Endothelial cell of umbilical vein (primary cell): ENCODE results near the gene RASSF3. TPM values are rescaled to one million over a fixed set of nuclear protein-coding genes. Genes with fewer than 3 reads are reported as not detected.

ENCODE experiments used
- BruUV-seq: library from RNA; stranded (reverse); fragments of 400-500 nt; replicated peaks from 2 replicates; lab custom pipeline; 2021; lab: Mats Ljungman, UMichigan
- CTCF ChIA-PET: fragments of 300-600, 350-600 bp; sonication (Branson Sonifier 250); formaldehyde crosslinking; loops from one replicate; lab custom pipeline; 2021; ENCODE audit warnings: antibody characterized with exemption, inconsistent platforms; lab: Charles Lee
- POLR2A ChIA-PET: fragments of 300-600, 350-600 bp; sonication (Branson Sonifier 250); formaldehyde crosslinking; loops from one replicate; lab custom pipeline; 2021; ENCODE audit warnings: antibody characterized with exemption, inconsistent platforms; lab: Charles Lee
- DNase-seq: peaks from one replicate; pipeline ENCODE4 v3.0.0-alpha.2; 2011; ENCODE audit warnings: low read depth, low spot score
- FAIRE-seq: peaks from 2 replicates; lab custom pipeline; 2011; peaks lifted over from hg19 to GRCh38; lab: Jason Lieb, UNC
- H2AFZ ChIP-seq: 2 replicates; pipeline ENCODE4 v1.6.0; 2012; ENCODE audit warnings: low read depth, low read length, control low read depth, inconsistent platforms
- H3K27ac ChIP-seq: 2 replicates; pipeline ENCODE4 v1.5.1; 2011; ENCODE audit warnings: low read depth, mild to moderate bottlenecking, control low read depth, low read length, moderate library complexity; ENCODE audit not compliant: insufficient read depth
- H3K27me3 ChIP-seq, 2 experiments: 2 replicates each; pipeline versions ENCODE4 v1.6.0 to v1.6.1; 2011; ENCODE audit warnings: low read length in 2 of 2, mixed read lengths in 1 of 2; ENCODE audit not compliant: control insufficient read depth in 2 of 2, insufficient read depth in 2 of 2
- H3K36me3 ChIP-seq, 2 experiments: 2 replicates in 1 of 2; 3 replicates in 1 of 2; pipeline ENCODE4 v1.5.1; 2011; ENCODE audit warnings: low read length in 2 of 2, mild to moderate bottlenecking in 1 of 2, moderate library complexity in 1 of 2; ENCODE audit not compliant: control insufficient read depth in 2 of 2, insufficient read depth in 2 of 2; ENCODE audit errors: extremely low read depth in 1 of 2
- H3K4me1 ChIP-seq: 3 replicates; pipeline ENCODE4 v1.5.1; 2011; ENCODE audit warnings: mild to moderate bottlenecking, low read length; ENCODE audit not compliant: control insufficient read depth, insufficient read depth; ENCODE audit errors: extremely low read depth
- H3K4me2 ChIP-seq: 2 replicates; pipeline ENCODE4 v1.6.1; 2011; ENCODE audit warnings: low read length, control low read depth, mixed read lengths; ENCODE audit not compliant: insufficient read depth
- H3K4me3 ChIP-seq, 3 experiments: fragments of 200-600 bp in 1 of 3; sonication (generic), shearing (Covaris generic) in 1 of 3; replicated peaks in 1 of 3; 2 replicates each; pipeline ENCODE4 v1.5.1; 2011 to 2016; ENCODE audit warnings: control low read depth in 3 of 3, low read length in 3 of 3, mild to moderate bottlenecking in 2 of 3, inconsistent platforms in 1 of 3, low read depth in 1 of 3, moderate library complexity in 1 of 3; ENCODE audit not compliant: insufficient read depth in 1 of 3
- H3K79me2 ChIP-seq: 2 replicates; pipeline ENCODE4 v1.6.0; 2012; ENCODE audit warnings: low read length, inconsistent platforms; ENCODE audit not compliant: control insufficient read depth, insufficient read depth
- H3K9ac ChIP-seq: replicated peaks from 2 replicates; pipeline ENCODE3; 2011; ENCODE audit warnings: low read length, control low read depth; ENCODE audit not compliant: insufficient read depth; ENCODE audit errors: extremely low read depth
- H3K9me1 ChIP-seq: replicated peaks from 3 replicates; pipeline ENCODE4 v1.6.0; 2011; ENCODE audit warnings: mild to moderate bottlenecking, low read length; ENCODE audit not compliant: control insufficient read depth, insufficient read depth; ENCODE audit errors: extremely low read depth
- H3K9me3 ChIP-seq: replicated peaks from 2 replicates; pipeline ENCODE4 v1.5.1; 2012; ENCODE audit warnings: low read length, inconsistent platforms; ENCODE audit not compliant: control insufficient read depth, insufficient read depth
- H4K20me1 ChIP-seq: replicated peaks from 2 replicates; pipeline ENCODE3; 2011; ENCODE audit warnings: mild to moderate bottlenecking, low read length; ENCODE audit not compliant: control insufficient read depth, insufficient read depth; ENCODE audit errors: extremely low read depth
- EZH2 ChIP-seq: IDR thresholded peaks from 2 replicates; pipeline ENCODE4 v1.6.1; 2012; ENCODE audit warnings: borderline replicate concordance, low read depth, mild to moderate bottlenecking, moderate library complexity, low read length, inconsistent platforms; ENCODE audit not compliant: severe bottlenecking
- FOS ChIP-seq: IDR thresholded peaks from 2 replicates; pipeline ENCODE4 v1.6.1; 2011; ENCODE audit warnings: mild to moderate bottlenecking, low read length, moderate library complexity, borderline replicate concordance; ENCODE audit not compliant: insufficient read depth
- GATA2 ChIP-seq: IDR thresholded peaks from 2 replicates; pipeline ENCODE4 v1.7.0; 2011; ENCODE audit warnings: low read depth, mild to moderate bottlenecking, moderate library complexity, mixed read lengths, low read length; ENCODE audit not compliant: insufficient read length, insufficient read depth
- JUN ChIP-seq: IDR thresholded peaks from 2 replicates; pipeline ENCODE4 v1.6.1; 2011; ENCODE audit warnings: borderline replicate concordance, low read depth; ENCODE audit not compliant: insufficient read length, insufficient read depth
- MYC ChIP-seq: IDR thresholded peaks from one replicate; pipeline ENCODE4 v1.6.1; 2011; ENCODE audit warnings: mild to moderate bottlenecking, low read depth, low read length
- POLR2A ChIP-seq: IDR thresholded peaks from 2 replicates; pipeline ENCODE4 v1.6.1; 2012; ENCODE audit warnings: low read depth, mild to moderate bottlenecking, control low read depth, low read length
- POLR2AphosphoS5 ChIP-seq: IDR thresholded peaks from 2 replicates; pipeline ENCODE4 v1.6.1; 2012; ENCODE audit warnings: low read depth, mild to moderate bottlenecking, control low read depth, low read length, moderate library complexity; ENCODE audit not compliant: insufficient read depth
- dilution Hi-C: fragments of 300-500 bp; cut with MboI; formaldehyde crosslinking; loops from one replicate; pipeline ENCODE4 v1.15.0; 2019; ENCODE audit warnings: low sequenced_read_pairs; ENCODE audit not compliant: extremely low pct_ligation_motif_present
- intact Hi-C: fragments of 100-400 bp; cut with micrococcal nuclease; formaldehyde crosslinking; loops from one replicate; pipeline ENCODE4 v1.10.0; 2022
- polyA plus RNA-seq, 4 experiments: library from polyadenylated mRNA; depleted of rRNA in 3 of 4; stranded (reverse) in 3 of 4; unstranded in 1 of 4; fragments of >200 nt; gene quantifications; 2 replicates each; pipeline versions ENCODE4 v1.2.1 to v1.2.3, GENCODE V29; 2011 to 2012; ENCODE audit warnings: missing spikeins in 1 of 4
- total RNA-seq: library from RNA; stranded (reverse); gene quantifications from 2 replicates; pipeline ENCODE4 v1.2.3, GENCODE V29; 2021
- TF ChIP-seq, protein P1 (sequence below): IDR thresholded peaks from 2 replicates; pipeline ENCODE4 v1.6.1; 2011; ENCODE audit not compliant: insufficient read depth, insufficient read length
- TF ChIP-seq, protein P2 (sequence below), 2 donors: IDR thresholded peaks; 1 replicate in 1 of 2; 2 replicates in 1 of 2; pipeline ENCODE4 v1.5.1; 2011; ENCODE audit warnings: low read length in 2 of 2, mild to moderate bottlenecking in 2 of 2, moderate library complexity in 2 of 2, control low read depth in 1 of 2, inconsistent platforms in 1 of 2, low read depth in 1 of 2; ENCODE audit not compliant: insufficient read depth in 1 of 2; ENCODE audit errors: extremely low read depth in 1 of 2

Gene RASSF3
- total and polyA plus RNA-seq, 2 donors (not counting 3 experiments of a cell fraction or from before 2014, with no cell fraction given) = 20.2 to 60.8 TPM

DNA sequence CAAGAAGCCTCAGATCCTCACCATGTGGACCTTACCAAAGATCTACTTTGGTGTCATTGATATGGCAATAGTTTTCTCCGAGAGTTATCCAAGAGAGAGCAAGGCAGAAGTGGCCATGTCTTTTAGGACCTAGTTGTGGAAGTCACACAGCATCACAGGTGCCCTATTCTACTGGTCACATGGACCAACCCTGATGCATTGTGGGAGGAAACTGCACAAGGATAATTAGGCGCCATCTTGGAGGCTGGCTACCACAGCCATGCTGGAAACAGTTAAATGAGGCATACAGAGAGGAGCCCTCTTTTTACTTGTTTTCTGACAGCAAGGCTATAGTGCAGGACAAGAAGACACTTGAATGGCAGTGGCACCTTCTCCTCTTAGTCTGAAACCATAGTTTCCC lies 99.1 kb downstream of the RASSF3 start:
- Histone ChIP-seq H3K4me3 (no peak overlapping the region), H3K36me3 (no peaks in the 10 kb centered on the region), H3K9ac (no peak overlapping the region), H3K27ac (no peak overlapping the region), H3K9me1 (no peaks in the 10 kb centered on the region), H3K4me2 (no peak overlapping the region), H4K20me1 (no peaks in the 10 kb centered on the region), H3K79me2 (no peaks in the 10 kb centered on the region), H3K9me3 (no peaks in the 10 kb centered on the region), H3K4me1 (peaks cover 8% of the 10 kb centered on the region), H3K27me3 (no peaks in the 10 kb centered on the region), H2AFZ (no peak overlapping the region)
- FAIRE-seq (no peak), DNase-seq (no peak)
- POLR2A ChIA-PET = no interaction called here
- CTCF ChIA-PET = no interaction called here
- dilution Hi-C loops (no loop called here), intact Hi-C loops (no loop called here)
- TF ChIP-seq MYC (no peak), POLR2A (peak; percentile 32)
- TF ChIP-seq, protein P1, sequence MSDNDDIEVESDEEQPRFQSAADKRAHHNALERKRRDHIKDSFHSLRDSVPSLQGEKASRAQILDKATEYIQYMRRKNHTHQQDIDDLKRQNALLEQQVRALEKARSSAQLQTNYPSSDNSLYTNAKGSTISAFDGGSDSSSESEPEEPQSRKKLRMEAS = no peak
- no TSS peak for BruUV-seq

DNA sequence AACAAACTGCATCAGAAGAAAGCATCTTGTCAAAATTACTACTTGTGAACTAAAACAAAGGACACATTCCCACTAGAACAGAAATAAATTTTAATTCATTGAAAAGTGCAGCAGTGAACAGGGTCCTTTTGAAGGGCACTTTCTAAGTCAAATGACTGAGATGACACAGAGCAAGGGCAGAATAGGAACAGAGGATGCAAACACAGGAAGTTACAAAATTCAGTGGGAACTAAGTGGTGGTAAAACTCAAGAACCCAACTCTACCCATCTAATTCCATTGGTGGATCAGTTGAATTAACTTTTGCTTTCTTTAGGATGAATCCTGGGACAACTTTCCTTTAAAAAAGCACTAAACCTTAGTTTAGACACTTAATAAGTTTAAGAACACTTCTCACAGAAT lies 103.1 kb downstream of the RASSF3 start:
- POLR2A ChIA-PET = no interaction called here
- Histone ChIP-seq H3K9me3 (no peaks in the 10 kb centered on the region), H3K4me2 (no peak overlapping the region), H3K79me2 (no peaks in the 10 kb centered on the region), H2AFZ (no peak overlapping the region), H3K9ac (no peak overlapping the region), H3K27ac (no peak overlapping the region), H3K4me1 (no peaks in the 10 kb centered on the region), H3K36me3 (peaks cover 4 to 7% of the 10 kb centered on the region in 2 experiments), H3K27me3 (no peaks in the 10 kb centered on the region), H3K4me3 (no peak overlapping the region), H4K20me1 (no peaks in the 10 kb centered on the region), H3K9me1 (no peaks in the 10 kb centered on the region)
- CTCF ChIA-PET = no interaction called here
- intact Hi-C loops (no loop called here), dilution Hi-C loops (no loop called here)
- DNase-seq (no peak), FAIRE-seq (no peak)
- no peak for TF ChIP-seq MYC
- TF ChIP-seq, protein P2, sequence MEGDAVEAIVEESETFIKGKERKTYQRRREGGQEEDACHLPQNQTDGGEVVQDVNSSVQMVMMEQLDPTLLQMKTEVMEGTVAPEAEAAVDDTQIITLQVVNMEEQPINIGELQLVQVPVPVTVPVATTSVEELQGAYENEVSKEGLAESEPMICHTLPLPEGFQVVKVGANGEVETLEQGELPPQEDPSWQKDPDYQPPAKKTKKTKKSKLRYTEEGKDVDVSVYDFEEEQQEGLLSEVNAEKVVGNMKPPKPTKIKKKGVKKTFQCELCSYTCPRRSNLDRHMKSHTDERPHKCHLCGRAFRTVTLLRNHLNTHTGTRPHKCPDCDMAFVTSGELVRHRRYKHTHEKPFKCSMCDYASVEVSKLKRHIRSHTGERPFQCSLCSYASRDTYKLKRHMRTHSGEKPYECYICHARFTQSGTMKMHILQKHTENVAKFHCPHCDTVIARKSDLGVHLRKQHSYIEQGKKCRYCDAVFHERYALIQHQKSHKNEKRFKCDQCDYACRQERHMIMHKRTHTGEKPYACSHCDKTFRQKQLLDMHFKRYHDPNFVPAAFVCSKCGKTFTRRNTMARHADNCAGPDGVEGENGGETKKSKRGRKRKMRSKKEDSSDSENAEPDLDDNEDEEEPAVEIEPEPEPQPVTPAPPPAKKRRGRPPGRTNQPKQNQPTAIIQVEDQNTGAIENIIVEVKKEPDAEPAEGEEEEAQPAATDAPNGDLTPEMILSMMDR (IDR thresholded peaks at IDR 0.05; ENCODE audit: extremely low read depth in 1 of 2, insufficient read depth in 1 of 2, low read depth in 1 of 2, low read length in 2 of 2) = no peak
- no peak for TF ChIP-seq FOS
- TF ChIP-seq EZH2 = no peak
- TF ChIP-seq JUN = no peak
- no peak for TF ChIP-seq POLR2AphosphoS5
- TF ChIP-seq, protein P1 = no peak
- no peak for TF ChIP-seq POLR2A
- TF ChIP-seq GATA2 = no peak
- BruUV-seq = no TSS peak
